ENCODE data around the gene KRT222.

Gene KRT222

GRCh38 chr17:40614431-40615067, 50.4 kb downstream of the KRT222 start:
- DNase-seq: no peak

GRCh38 chr17:40613467-40614154, 51.4 kb downstream of the KRT222 start:
- DNase-seq: no peak

- DNase-seq: no peak
These were observed 52.3 kb downstream of the KRT222 start for GRCh38 chr17:40612599-40613244.

GRCh38 chr17:40611840-40612474, 53.0 kb downstream of the KRT222 start:
- DNase-seq: no peak

GRCh38 chr17:40610359-40610758, 54.6 kb downstream of the KRT222 start:
- DNase-seq: peak; percentile 72

GRCh38 chr17:40608061-40608581, 56.9 kb downstream of the KRT222 start:
- DNase-seq: peak; percentile 77

- peak; percentile 50 for DNase-seq
These were observed 57.3 kb downstream of the KRT222 start for GRCh38 chr17:40607641-40608040.

GRCh38 chr17:40606548-40607353, 58.2 kb downstream of the KRT222 start:
- DNase-seq: no peak

- peak; percentile 56 for DNase-seq
These were observed 59.7 kb downstream of the KRT222 start for GRCh38 chr17:40605306-40605705.

Data from activated CD4-positive, alpha-beta T cell treated with anti-CD3 and anti-CD28 coated beads, Interleukin-10, Interleukin-2, amounts not matched to agents 100 ng/mL and 50 ng/mL, durations not matched to agents 16 hours and 8 hours (primary cell).